ENCODE results near the gene SHISA9.
"Not testable (repeated sequence)": the region's sequence is repeated elsewhere in the genome, so short reads cannot be mapped to it uniquely, and the experiment has no call there.

SHISA9 gene

DNA sequence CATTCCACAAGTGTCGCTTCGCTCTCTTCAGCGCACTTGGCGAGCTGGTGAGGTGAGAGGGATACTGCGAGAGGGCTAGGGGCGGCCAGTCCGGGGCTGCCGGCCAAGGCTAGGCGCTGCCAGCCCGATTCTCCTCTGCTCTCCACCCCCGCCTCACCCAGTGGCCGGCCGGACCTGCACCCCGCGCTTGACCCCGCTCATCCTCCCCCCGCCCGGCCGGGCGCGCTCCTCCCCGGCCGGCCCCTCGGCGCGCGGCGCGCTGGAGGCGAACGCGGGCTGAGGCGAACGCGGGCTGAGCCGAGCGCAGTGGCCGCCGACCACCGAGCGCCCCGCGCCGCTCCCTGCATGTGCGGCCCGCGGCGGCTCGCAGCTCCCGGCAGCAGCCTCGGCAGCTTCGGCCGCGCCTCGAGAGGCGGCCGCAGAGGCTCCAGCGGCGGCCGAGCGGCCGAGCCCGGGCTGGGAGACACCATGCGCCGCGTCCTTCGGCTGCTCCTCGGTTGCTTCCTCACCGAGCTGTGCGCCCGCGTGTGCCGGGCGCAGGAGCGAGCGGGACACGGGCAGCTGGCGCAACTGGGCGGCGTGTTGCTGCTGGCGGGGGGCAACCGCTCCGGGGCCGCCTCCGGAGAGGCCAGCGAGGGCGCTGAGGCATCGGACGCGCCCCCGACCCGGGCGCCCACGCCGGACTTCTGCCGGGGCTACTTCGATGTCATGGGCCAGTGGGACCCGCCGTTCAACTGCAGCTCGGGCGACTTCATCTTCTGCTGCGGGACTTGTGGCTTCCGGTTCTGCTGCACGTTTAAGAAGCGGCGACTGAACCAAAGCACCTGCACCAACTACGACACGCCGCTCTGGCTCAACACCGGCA lies at the start of gene SHISA9:
TSS of gene SHISA9 (plus strand) at position 2 of the 865 bp plus-strand sequence.
- no peak for DNase-seq

- DNase-seq, result no peak
Observed at GRCh38 chr16:12853972-12854371, 47.4 kb upstream of the SHISA9 start.

DNA sequence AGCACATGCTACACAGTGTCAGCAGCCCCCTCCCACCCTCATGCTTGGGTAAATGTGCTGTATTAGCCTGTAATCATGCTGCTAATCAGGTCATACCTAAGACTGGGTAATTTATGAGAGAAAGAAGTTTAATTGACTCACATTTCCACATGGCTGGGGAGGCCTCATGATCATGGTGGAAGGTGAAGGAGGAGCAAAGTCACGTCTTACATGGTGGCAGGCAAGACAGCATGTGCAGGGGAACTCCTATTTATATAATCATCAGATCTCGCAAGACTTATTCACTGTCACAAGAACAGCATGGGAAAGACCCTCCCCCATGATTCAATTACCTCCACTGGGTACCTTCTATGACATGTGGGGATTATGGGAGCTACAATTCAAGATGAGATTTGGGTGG lies 44.0 kb upstream of the SHISA9 start:
- not testable (repeated sequence) for DNase-seq

- no peak for DNase-seq
Observed at GRCh38 chr16:12862327-12862726, 39.1 kb upstream of the SHISA9 start.

GRCh38 chr16:12862941-12863340 lies 38.5 kb upstream of the SHISA9 start:
- no peak for DNase-seq

GRCh38 chr16:12866981-12867551 lies 34.3 kb upstream of the SHISA9 start:
- no peak for DNase-seq

DNA sequence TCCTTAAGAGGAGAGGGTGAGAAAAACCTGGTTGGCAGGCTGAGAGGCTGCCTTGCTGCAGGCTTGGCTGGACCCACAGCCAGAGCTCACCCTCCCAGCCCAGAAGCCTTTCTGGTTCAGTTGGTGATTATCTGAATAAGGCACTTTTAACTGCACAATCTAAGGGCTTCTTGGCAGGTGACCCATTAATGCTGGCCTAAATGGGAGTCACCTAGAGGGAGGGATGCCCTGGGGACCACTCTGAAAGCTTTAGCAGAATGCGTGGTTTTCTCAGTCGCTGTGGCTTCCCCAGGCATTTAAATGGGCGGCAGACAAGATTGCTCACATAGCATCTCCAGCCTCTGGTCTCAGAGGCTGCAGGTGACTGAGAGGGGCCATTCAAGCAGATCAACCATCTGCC lies 33.2 kb upstream of the SHISA9 start:
- DNase-seq, result no peak

- no peak for DNase-seq
Observed at GRCh38 chr16:12868788-12869187, 32.6 kb upstream of the SHISA9 start.

DNA sequence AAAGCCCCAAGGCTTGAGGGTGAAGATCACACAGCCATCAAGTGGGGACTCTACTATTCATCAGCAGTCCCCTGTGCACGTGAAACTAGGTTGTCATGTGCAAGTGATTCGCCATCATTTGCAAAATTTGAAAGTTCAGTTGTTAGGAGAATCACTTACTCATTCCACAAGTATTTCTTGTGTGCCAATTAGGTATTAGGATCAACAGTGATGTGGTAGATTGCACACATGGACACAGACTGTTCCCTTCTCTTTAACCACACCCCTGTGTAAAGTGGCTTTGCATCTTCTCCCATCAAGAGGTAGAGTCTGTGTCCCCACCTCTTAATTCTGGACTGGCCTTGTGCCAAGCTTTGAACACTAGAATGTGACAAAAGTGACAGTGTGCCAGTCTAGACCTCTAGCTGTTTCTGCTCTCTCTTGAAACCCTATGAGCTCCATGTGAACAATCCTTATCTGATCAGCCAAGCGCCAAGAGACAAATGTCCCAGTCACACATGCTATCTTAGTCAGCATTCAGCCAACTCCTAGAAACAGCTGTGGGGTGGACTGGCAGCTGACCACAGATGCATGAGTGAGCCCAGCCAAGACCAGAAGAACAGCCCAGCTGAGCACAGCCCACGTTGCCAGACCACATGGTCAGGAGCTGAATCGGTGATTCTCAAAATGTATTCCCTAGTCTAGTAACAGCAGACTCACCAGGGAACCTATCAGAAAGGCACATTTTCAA lies 31.5 kb upstream of the SHISA9 start:
- DNase-seq, result no peak

DNA sequence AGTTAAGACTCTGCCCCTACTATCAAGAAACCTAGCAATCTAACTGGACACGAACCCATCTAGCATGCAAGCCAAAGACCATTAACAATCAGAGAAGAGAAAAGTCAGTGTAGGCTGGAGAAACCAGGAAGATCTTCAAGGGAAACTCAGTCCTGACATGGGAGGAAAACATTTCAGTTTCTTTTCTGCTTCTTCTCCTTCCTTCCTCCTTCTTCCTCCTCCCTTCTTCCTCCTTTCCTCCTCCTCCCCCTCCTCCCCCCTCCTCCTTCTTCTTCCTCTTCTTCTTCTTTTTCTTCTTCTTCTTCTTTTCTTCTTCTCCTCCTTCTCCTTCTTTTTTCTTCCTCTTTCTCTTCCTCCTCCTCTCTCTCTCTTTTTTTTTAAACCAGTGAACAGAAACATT lies 29.6 kb upstream of the SHISA9 start:
- DNase-seq, result no peak

DNA sequence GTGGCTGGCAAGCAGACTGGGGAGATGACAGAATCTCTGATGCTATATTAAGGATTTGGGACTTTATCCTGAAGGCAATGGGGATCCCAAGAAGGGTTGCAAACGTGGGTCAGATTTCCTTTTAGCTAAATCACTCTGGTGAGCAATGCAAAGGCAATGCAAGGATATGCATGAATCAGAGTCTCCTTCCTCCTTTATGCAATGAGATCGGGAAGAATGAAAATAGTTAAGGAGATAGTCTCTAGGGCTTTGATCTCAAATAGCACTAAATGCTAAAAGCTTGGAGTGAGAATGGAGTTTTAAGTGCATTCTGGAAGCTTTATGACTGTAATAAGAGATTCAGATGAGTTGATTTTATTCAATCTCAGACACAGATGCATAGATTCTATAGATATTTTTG lies 27.2 kb upstream of the SHISA9 start:
- no peak for DNase-seq

- no peak for DNase-seq
Observed at GRCh38 chr16:12876778-12877177, 24.6 kb upstream of the SHISA9 start.

DNA sequence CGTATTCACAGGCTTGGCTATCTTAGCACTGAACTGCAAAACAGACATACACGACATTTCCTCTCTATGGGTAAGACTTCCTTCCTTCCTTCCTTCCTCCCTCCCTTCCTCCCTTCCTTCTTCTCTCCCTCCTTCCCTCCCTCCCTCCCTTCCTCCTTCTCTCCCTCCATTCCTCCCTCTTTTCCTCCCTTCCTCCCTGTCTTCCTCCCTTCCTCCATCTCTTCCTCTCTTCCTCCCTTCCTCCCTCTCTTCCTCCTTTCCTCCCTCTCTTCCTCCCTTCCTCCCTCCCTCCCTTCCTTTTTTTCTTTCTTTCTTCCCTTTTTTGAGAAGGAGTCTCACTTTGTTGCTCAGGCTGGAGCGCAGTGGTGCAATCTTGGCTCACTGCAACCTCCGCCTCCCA lies 22.4 kb upstream of the SHISA9 start:
- no peak for DNase-seq

GRCh38 chr16:12879812-12880211 lies 21.6 kb upstream of the SHISA9 start:
- DNase-seq, result no peak

GRCh38 chr16:12881182-12881581 lies 20.2 kb upstream of the SHISA9 start:
- DNase-seq, result no peak

- DNase-seq, result no peak
Observed at GRCh38 chr16:12881740-12882139, 19.7 kb upstream of the SHISA9 start.

- DNase-seq, result no peak
Observed at GRCh38 chr16:12885742-12886141, 15.7 kb upstream of the SHISA9 start.

GRCh38 chr16:12891836-12892235 lies 9.6 kb upstream of the SHISA9 start:
- DNase-seq, result no peak

DNA sequence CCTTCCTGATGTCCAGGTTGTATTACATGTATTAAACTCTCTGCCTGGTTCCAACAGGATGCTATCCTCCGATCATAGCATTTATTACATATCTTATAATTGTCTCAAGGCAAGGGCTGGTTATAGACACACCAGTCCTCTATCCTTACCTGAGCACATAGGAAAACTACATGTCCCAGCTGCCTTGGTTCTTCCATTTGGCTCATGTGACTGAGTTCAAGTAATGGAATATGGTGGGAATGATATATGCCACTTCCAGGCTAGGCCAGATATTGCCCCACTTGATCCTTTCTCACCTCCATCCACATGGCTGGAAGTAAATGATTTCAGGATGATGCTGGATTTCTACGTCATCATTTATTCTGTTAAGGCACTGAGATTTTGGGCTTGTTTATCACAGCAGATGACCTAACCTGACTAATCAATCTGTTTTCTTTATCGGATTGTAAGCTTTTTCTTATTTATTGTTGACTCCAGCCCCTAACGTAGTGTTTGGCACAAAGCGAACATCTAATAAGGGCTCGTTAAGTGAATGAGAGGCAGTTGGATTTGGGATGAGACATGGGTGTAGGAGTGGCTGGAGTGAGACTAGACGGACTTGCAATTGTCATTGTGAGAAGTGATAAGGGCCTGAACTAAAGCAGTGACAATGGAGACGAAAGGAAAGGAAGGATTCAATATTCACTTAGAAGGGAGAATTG lies 8.2 kb upstream of the SHISA9 start:
- no peak for DNase-seq

- no peak for DNase-seq
Observed at GRCh38 chr16:12896562-12896961, 4.8 kb upstream of the SHISA9 start.

DNA sequence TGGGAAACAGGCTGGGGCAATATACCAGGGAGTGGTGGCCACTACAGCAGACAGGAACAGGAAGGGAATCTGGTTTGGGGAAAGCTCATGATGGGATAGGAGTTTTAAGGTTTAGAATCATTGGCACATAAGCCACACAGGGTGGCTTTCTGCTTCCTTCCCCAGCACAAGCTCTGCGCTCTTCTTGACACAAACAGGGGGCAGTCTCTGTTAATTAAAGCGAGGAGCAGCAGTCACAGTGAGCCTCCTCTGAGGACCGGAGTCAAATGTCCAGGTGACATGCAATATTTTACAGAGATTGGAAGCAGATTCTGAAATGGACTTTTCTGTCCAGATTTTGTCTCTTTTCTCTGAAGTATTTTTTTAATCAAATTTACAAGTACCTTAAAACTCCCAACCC lies 2.8 kb upstream of the SHISA9 start:
- DNase-seq, result no peak

- no peak for DNase-seq
Observed at GRCh38 chr16:12899529-12900143, 1.8 kb upstream of the SHISA9 start.

- no peak for DNase-seq
Observed at GRCh38 chr16:12900156-12900555, 1.2 kb upstream of the SHISA9 start.

All from activated naive CD4-positive, alpha-beta T cell (primary cell).